CD4-positive, alpha-beta T cell (primary cell): ENCODE measurements around the gene SLC36A3. TPM values are rescaled to one million over a fixed set of nuclear protein-coding genes. Genes with fewer than 3 reads are reported as not detected.
A peak's percentile ranks its signal among the peaks of the same experiment; 100 is the strongest.

ENCODE experiments used
- ATAC-seq: fragments of 200-7000 bp; cut with Tn5 transposase; one replicate; pipeline ENCODE4 v1.10.0; 2022; ENCODE audit warnings: mild to moderate bottlenecking; ENCODE audit not compliant: poor library complexity
- CTCF ChIA-PET: fragments of 350-600 bp; sonication (Branson Sonifier 250); formaldehyde crosslinking; loops from one replicate; lab custom pipeline; 2021; ENCODE audit warnings: antibody characterized with exemption, inconsistent platforms; lab: Charles Lee
- POLR2A ChIA-PET: fragments of 350-600 bp; sonication (Branson Sonifier 250); formaldehyde crosslinking; loops from one replicate; lab custom pipeline; 2021; ENCODE audit warnings: antibody characterized with exemption, inconsistent platforms; lab: Charles Lee
- DNase-seq, 14 experiments: peaks; one replicate each; pipeline ENCODE4 v3.0.0-alpha.2; 2013 to 2020; ENCODE audit warnings: mixed read lengths in 2 of 14
- H3K27ac ChIP-seq, 2 donors: one replicate each; pipeline versions ENCODE4 v1.5.1 to v1.7.0; 2013; ENCODE audit warnings: low read length in 2 of 2, low read depth in 1 of 2, mild to moderate bottlenecking in 1 of 2
- H3K27me3 ChIP-seq, 2 experiments: 1 replicate in 1 of 2; 2 replicates in 1 of 2; pipeline versions ENCODE4 v1.6.1 to v1.7.0; 2013; ENCODE audit warnings: low read length in 2 of 2, control low read depth in 1 of 2, mild to moderate bottlenecking in 1 of 2, moderate library complexity in 1 of 2; ENCODE audit not compliant: insufficient read depth in 2 of 2, control insufficient read depth in 1 of 2
- H3K36me3 ChIP-seq: one replicate; pipeline ENCODE4 v1.6.1; 2013; ENCODE audit warnings: low read length, control low read depth; ENCODE audit not compliant: insufficient read depth
- H3K4me1 ChIP-seq: one replicate; pipeline ENCODE4 v1.6.1; 2013; ENCODE audit warnings: low read length, control low read depth; ENCODE audit not compliant: insufficient read depth
- H3K4me3 ChIP-seq: one replicate; pipeline ENCODE4 v1.5.1; 2013; ENCODE audit warnings: mild to moderate bottlenecking, low read length, moderate library complexity
- H3K9me3 ChIP-seq, 2 experiments: 1 replicate in 1 of 2; 2 replicates in 1 of 2; pipeline versions ENCODE4 v1.6.1 to v1.7.0; 2013; ENCODE audit warnings: low read length in 2 of 2, mild to moderate bottlenecking in 2 of 2, control low read depth in 1 of 2, moderate library complexity in 1 of 2; ENCODE audit not compliant: control insufficient read depth in 1 of 2, insufficient read depth in 1 of 2
- H3K27ac Mint-ChIP-seq: one replicate; pipeline ENCODE4 v1.8.0; 2020; ENCODE audit warnings: mixed read lengths
- H3K27me3 Mint-ChIP-seq: one replicate; pipeline ENCODE4 v1.8.0; 2021; ENCODE audit warnings: mixed read lengths
- H3K36me3 Mint-ChIP-seq: one replicate; pipeline ENCODE4 v1.8.0; 2021; ENCODE audit warnings: low read depth, mixed read lengths
- H3K4me1 Mint-ChIP-seq: one replicate; pipeline ENCODE4 v1.8.0; 2021; ENCODE audit warnings: low read depth, mixed read lengths
- H3K4me3 Mint-ChIP-seq: one replicate; pipeline ENCODE4 v1.8.0; 2020; ENCODE audit warnings: mild to moderate bottlenecking, mixed read lengths
- H3K9me3 Mint-ChIP-seq: one replicate; pipeline ENCODE4 v1.8.0; 2020; ENCODE audit warnings: mixed read lengths
- CTCF ChIP-seq: fragments of 200-600 bp; IDR thresholded peaks from one replicate; pipeline ENCODE4 v1.8.0; 2022; ENCODE audit warnings: antibody characterized with exemption, mild to moderate bottlenecking
- intact Hi-C, 2 experiments: fragments of 100-400 bp; cut with DNase I in 1 of 2; cut with micrococcal nuclease in 1 of 2; formaldehyde crosslinking; loops; one replicate each; pipeline versions ENCODE4 v1.15.1 to v1.9.0; 2023 to 2025; cut with DNase I, micrococcal nuclease
- total RNA-seq, 174 experiments: library from RNA in 2 of 174; stranded (reverse) in 2 of 174; gene quantifications; one replicate each; pipeline ENCODE4 v1.2.3 and lab custom pipeline; 2021 to 2026

Gene SLC36A3
- total RNA-seq, 2 experiments from 2014 or later: not detected

- H3K27ac ChIP-seq: no peak overlapping the region
- ATAC-seq (peak; percentile 68), DNase-seq (peak in 7 of 14 experiments; percentile 25 to 61 (median 42))
- Mint-ChIP-seq H3K9me3 (no peaks in the 10 kb centered on the region), H3K27ac (peak overlapping the region; percentile 77), H3K4me1 (peaks cover 35% of the 10 kb centered on the region), H3K36me3 (no peaks in the 10 kb centered on the region), H3K27me3 (no peaks in the 10 kb centered on the region), H3K4me3 (peak overlapping the region; percentile 71)
- H3K4me1 ChIP-seq: peaks cover 30% of the 10 kb centered on the region
- H3K36me3 ChIP-seq: no peaks in the 10 kb centered on the region
- peak overlapping the region; percentile 6 for H3K4me3 ChIP-seq
- no peaks in the 10 kb centered on the region for H3K27me3 ChIP-seq
- ChIA-PET CTCF (interaction anchor here (0.8 to 1.5 kb wide), 5 partner anchors 9 to 70 kb away, joined by 3 to 4 read pairs (median 3); partner anchors contain the start of gene CCDC69), POLR2A (interaction anchor here (0.8 to 2.6 kb wide), 8 partner anchors 10 to 84 kb away, joined by 3 to 43 read pairs (median 4); partner anchors contain the start of gene CCDC69)
- intact Hi-C loops: loop anchor here in 1 of 2 experiments (5.0 kb wide), 2 partner anchors 37 to 182 kb away; no protein-coding TSS in a partner anchor
- no peak for TF ChIP-seq CTCF
- H3K9me3 ChIP-seq: no peaks in the 10 kb centered on the region
Observed at GRCh38 chr5:151234476-151235238, 68.9 kb downstream of the SLC36A3 start.

GRCh38 chr5:151233616-151234085 lies 69.9 kb downstream of the SLC36A3 start:
- Mint-ChIP-seq H3K4me1 (peaks cover 30% of the 10 kb centered on the region), H3K4me3 (no peak overlapping the region), H3K36me3 (no peaks in the 10 kb centered on the region), H3K27me3 (no peaks in the 10 kb centered on the region), H3K27ac (peak overlapping the region; percentile 77), H3K9me3 (no peaks in the 10 kb centered on the region)
- POLR2A ChIA-PET: interaction anchor here (0.7 to 2.6 kb wide), 4 partner anchors 9 to 450 kb away, joined by 3 to 43 read pairs (median 3); partner anchors contain the start of gene CCDC69
- DNase-seq (no peak), ATAC-seq (no peak)
- CTCF ChIA-PET: no interaction called here
- no peaks in the 10 kb centered on the region for H3K9me3 ChIP-seq
- no peak overlapping the region for H3K27ac ChIP-seq
- intact Hi-C loops: no loop called here
- H3K27me3 ChIP-seq: no peaks in the 10 kb centered on the region
- H3K36me3 ChIP-seq: no peaks in the 10 kb centered on the region
- H3K4me3 ChIP-seq: no peak overlapping the region
- TF ChIP-seq CTCF: no peak
- peaks cover 20% of the 10 kb centered on the region for H3K4me1 ChIP-seq

GRCh38 chr5:151231359-151231758 lies 72.2 kb downstream of the SLC36A3 start:
- Histone ChIP-seq H3K4me3 (no peak overlapping the region), H3K9me3 (no peaks in the 10 kb centered on the region), H3K27me3 (no peaks in the 10 kb centered on the region), H3K4me1 (peaks cover 20% of the 10 kb centered on the region), H3K27ac (no peak overlapping the region), H3K36me3 (no peaks in the 10 kb centered on the region)
- H3K27ac Mint-ChIP-seq: no peak overlapping the region
- H3K36me3 Mint-ChIP-seq: no peaks in the 10 kb centered on the region
- CTCF ChIA-PET: interaction anchor here (1.3 kb wide), 1 partner anchor 19 kb away, joined by 4 read pairs; no protein-coding TSS in a partner anchor
- H3K4me1 Mint-ChIP-seq: peaks cover 25% of the 10 kb centered on the region
- DNase-seq (no peak), ATAC-seq (no peak)
- intact Hi-C loops: no loop called here
- no peak overlapping the region for H3K4me3 Mint-ChIP-seq
- no peaks in the 10 kb centered on the region for H3K9me3 Mint-ChIP-seq
- TF ChIP-seq CTCF: no peak
- no peaks in the 10 kb centered on the region for H3K27me3 Mint-ChIP-seq
- POLR2A ChIA-PET: no interaction called here
